ENCODE measurements around the gene GET4. TPM values are rescaled to one million over a fixed set of nuclear protein-coding genes. Genes with fewer than 3 reads are reported as not detected.

Gene GET4, protein sequence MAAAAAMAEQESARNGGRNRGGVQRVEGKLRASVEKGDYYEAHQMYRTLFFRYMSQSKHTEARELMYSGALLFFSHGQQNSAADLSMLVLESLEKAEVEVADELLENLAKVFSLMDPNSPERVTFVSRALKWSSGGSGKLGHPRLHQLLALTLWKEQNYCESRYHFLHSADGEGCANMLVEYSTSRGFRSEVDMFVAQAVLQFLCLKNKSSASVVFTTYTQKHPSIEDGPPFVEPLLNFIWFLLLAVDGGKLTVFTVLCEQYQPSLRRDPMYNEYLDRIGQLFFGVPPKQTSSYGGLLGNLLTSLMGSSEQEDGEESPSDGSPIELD
- 58.8 and 60.9 TPM in 2 replicates for polyA plus RNA-seq (2014; cell fraction: cytosol; rRNA removed)
- polyA plus RNA-seq (2014; cell fraction: nucleus; rRNA removed): 132 and 195 TPM in 2 replicates

GRCh38 chr7:876077-876971, at the start of gene GET4:
Gene GET4, plus strand, starts transcription at chr7:876554. Its CDS starts 92 bp downstream, at chr7:876646.
- peak; percentile 85 for DNase-seq (ENCODE audit: low spot score)

GRCh38 chr7:828793-829561, 47.4 kb upstream of the GET4 start:
- DNase-seq (ENCODE audit: low spot score): no peak

- no peak for DNase-seq (ENCODE audit: low spot score)
These were observed 46.3 kb upstream of the GET4 start for GRCh38 chr7:830069-830468.

GRCh38 chr7:831596-832166, 44.7 kb upstream of the GET4 start:
- DNase-seq (ENCODE audit: low spot score): no peak

- DNase-seq (ENCODE audit: low spot score): no peak
These were observed 44.0 kb upstream of the GET4 start, which contains the start of gene SUN1 for GRCh38 chr7:832167-832967. Gene SUN1, plus strand, starts transcription at chr7:832476. Its CDS starts 49 bp downstream, at chr7:832525.

GRCh38 chr7:832968-833424, 43.4 kb upstream of the GET4 start:
- no peak for DNase-seq (ENCODE audit: low spot score)

- DNase-seq (ENCODE audit: low spot score): no peak
These were observed 42.6 kb upstream of the GET4 start for GRCh38 chr7:833601-834258.

- no peak for DNase-seq (ENCODE audit: low spot score)
These were observed 42.1 kb upstream of the GET4 start for GRCh38 chr7:834277-834676.

- DNase-seq (ENCODE audit: low spot score): no peak
These were observed 41.3 kb upstream of the GET4 start for GRCh38 chr7:835021-835420.

DNA sequence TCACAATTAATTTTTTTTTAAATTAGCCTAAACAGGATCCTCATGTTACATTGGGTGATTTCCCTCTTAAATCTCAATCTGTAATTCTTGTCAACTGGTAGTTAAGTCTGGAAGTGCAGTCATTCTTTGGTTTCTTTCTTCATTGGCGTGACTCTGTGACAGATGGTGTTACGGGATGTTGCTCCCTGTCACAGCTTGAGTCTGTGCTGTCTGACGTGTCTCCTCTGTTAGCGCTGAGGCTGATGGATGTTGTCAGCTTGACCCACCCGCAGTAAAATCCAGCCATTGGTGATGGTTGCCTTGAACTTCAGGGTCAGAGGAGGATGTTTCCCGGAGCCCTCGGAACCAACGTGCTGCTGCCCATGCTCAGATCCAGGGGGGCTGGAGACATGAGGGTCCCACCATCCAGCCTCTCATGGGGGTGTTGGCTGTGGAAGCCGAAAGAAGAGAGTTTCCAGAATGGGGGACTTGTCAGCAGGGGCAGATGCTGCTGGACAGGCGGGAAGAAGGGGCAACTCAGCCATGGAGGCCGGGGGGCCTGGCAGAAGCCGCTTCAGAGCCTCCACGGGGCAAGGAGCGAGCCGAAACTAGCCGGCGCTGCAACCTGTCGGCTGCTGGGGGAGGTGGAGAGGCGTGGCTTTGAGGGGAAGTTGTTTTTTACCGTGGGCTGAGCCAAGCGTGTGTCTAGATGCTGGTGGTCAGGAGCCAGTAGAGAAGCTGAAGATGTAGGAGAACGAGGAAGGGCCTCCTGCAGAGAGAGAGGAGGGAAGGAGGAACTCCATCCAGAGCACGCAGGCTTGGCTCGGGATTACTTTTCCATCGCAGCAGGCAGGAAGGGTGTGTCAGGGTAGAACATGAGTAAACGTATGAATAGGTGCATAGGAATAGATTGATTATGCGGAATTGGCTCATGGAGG, 40.6 kb upstream of the GET4 start:
- DNase-seq (ENCODE audit: low spot score): no peak

DNA sequence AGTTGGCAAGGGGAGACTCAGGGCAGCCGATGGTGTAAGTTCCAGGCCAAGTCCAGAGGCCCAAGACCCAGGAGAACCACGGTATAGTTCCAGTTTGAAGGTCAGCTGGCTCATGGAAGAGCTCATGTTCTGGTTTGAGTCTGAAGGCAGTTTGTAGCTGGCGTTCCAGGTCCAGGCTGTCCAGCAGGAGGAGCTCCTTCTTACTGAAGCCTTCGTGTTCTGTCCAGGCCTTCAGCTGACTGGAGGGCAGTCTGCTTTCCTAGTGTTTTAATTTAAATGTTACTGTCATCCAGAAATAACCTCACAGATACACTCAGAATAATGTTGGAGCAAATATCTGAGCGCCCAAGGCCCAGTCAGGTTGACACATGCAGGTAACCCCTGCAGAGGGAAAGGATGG, 39.9 kb upstream of the GET4 start:
- peak; percentile 20 for DNase-seq (ENCODE audit: low spot score)

- no peak for DNase-seq (ENCODE audit: low spot score)
These were observed 39.4 kb upstream of the GET4 start for GRCh38 chr7:837001-837400.

DNA sequence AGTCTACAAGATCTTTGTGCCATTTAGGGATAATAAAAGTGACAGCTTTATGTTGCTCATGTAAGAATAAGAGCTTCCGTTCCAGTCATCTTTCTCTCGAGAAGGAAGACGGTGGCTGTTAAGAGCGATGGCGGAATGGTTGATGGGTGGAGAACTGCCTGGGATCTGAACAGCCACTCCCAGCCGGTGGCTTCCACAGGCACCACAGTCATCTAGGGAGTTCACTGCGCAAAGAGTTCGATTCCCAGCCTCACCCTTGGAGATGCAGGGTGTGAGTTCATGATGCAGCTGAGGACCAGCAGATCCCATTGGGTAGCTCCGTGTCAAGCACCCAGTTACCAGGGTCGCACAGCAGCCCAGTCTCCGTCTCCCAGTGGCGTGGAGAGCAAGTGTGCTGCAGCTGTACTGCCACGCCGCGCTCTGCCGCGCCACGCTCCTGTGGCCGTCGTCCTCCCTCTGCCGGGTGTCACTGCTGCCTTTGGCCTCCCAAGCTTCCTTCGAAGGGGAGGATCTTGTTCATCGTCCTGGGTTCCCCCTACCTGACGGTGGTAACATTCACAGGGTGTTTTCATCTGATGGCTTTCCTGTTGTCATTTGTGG, 36.3 kb upstream of the GET4 start:
- DNase-seq (ENCODE audit: low spot score): no peak

- no peak for DNase-seq (ENCODE audit: low spot score)
These were observed 34.4 kb upstream of the GET4 start for GRCh38 chr7:841943-842342.

GRCh38 chr7:842431-843031, 33.8 kb upstream of the GET4 start:
- DNase-seq (ENCODE audit: low spot score): no peak

- DNase-seq (ENCODE audit: low spot score): no peak
These were observed 33.1 kb upstream of the GET4 start for GRCh38 chr7:843230-843629.

GRCh38 chr7:844043-844442, 32.3 kb upstream of the GET4 start:
- DNase-seq (ENCODE audit: low spot score): no peak

GRCh38 chr7:844514-844913, 31.8 kb upstream of the GET4 start:
- DNase-seq (ENCODE audit: low spot score): no peak
